ENCODE results near the gene COL5A1.

The COL5A1 gene

DNA sequence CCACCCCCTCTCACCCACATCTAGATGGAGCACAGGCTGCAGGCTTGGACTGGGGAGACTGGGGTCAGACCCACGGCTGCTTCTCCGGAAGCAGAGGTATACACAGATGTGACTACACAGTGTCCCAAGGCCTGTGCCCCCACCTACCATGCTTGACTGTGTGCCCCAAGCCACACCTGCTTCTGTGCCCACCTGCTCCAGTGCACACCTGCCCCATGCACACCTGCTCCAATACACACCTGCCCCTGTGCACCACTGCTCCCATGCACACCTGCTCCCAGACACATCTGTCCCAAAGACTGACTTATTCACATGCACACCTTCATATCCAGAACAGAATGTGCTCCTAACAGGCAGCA, 5.5 kb upstream of the COL5A1 start:
- Histone ChIP-seq H3K9ac (ENCODE audit: low read length) (no peak overlapping the region), H3K4me2 (ENCODE audit: low read length) (no peak overlapping the region), H4K20me1 (ENCODE audit: insufficient read depth, low read length) (no peaks in the 10 kb centered on the region), H3K79me2 (ENCODE audit: low read length) (no peaks in the 10 kb centered on the region), H3K9me3 (ENCODE audit: insufficient read depth, low read length) (no peaks in the 10 kb centered on the region), H3K4me3 (ENCODE audit: low read length) (no peak overlapping the region), H3K27me3 (ENCODE audit: low read depth, low read length) (no peaks in the 10 kb centered on the region), H3K27ac (ENCODE audit: low read length) (no peak overlapping the region), H3K4me1 (ENCODE audit: low read length) (no peaks in the 10 kb centered on the region), H3K36me3 (replicated peaks; ENCODE audit: low read depth, low read length) (no peaks in the 10 kb centered on the region), H2AFZ (ENCODE audit: low read depth, low read length) (no peak overlapping the region)
- TF ChIP-seq CTCF (IDR thresholded peaks at IDR 0.05; ENCODE audit: low read depth, low read length): no peak
- TF ChIP-seq EZH2phosphoT487 (IDR thresholded peaks at IDR 0.05; ENCODE audit: low read depth): no peak

GRCh38 chr9:134637241-134637640, 4.4 kb upstream of the COL5A1 start:
- no peak overlapping the region for H3K9ac ChIP-seq (ENCODE audit: low read length)
- no peaks in the 10 kb centered on the region for H3K27me3 ChIP-seq (ENCODE audit: low read depth, low read length)
- no peaks in the 10 kb centered on the region for H3K79me2 ChIP-seq (ENCODE audit: low read length)
- no peaks in the 10 kb centered on the region for H3K9me3 ChIP-seq (ENCODE audit: insufficient read depth, low read length)
- H3K4me3 ChIP-seq (ENCODE audit: low read length): no peak overlapping the region
- TF ChIP-seq EZH2phosphoT487 (IDR thresholded peaks at IDR 0.05; ENCODE audit: low read depth): no peak
- TF ChIP-seq CTCF (IDR thresholded peaks at IDR 0.05; ENCODE audit: low read depth, low read length): no peak
- H3K4me2 ChIP-seq (ENCODE audit: low read length): no peak overlapping the region
- no peaks in the 10 kb centered on the region for H3K4me1 ChIP-seq (ENCODE audit: low read length)
- H3K36me3 ChIP-seq (replicated peaks; ENCODE audit: low read depth, low read length): no peaks in the 10 kb centered on the region
- H3K27ac ChIP-seq (ENCODE audit: low read length): no peak overlapping the region
- H2AFZ ChIP-seq (ENCODE audit: low read depth, low read length): no peak overlapping the region
- H4K20me1 ChIP-seq (ENCODE audit: insufficient read depth, low read length): no peaks in the 10 kb centered on the region

DNA sequence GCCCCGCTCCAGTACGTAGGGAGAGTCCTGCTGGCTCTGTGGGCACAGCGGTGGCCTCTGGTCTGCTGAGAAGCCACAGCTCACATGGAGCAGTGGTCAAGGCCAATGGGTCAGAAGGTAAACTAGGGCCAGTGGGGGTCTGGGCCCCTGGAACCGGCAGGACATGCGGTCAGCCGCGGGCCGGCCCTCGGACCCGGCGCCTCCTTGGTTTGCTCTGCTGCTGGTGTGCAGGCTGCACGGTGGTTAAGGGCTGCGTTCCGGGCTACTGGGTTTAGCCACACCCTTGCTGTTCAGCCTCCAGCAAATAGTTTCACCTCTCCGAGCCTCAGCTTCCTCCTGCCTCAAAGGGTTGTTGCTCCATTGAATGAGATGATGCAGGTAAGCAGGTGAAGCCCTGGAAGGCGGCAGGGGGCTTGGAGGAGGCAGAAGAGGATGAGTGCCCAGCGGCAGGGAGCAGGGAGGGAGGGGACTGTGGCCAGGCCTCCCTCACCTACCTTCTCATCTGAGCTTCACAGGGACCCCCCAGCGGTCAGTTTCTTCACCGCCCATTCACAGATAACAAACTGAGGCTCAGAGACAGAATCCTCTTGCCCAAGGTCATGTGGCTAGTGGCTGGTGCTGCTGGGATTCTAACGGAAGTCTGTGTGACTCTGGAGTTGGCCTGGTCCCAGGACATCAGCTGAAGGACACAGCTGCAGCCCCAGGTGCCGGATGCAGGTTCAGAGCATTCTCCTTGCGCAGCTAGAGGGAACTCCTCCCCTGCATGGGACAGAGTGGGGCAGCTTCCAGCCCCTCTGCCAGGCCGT, 3.7 kb upstream of the COL5A1 start:
- Histone ChIP-seq H4K20me1 (ENCODE audit: insufficient read depth, low read length) (no peaks in the 10 kb centered on the region), H3K36me3 (replicated peaks; ENCODE audit: low read depth, low read length) (no peaks in the 10 kb centered on the region), H3K4me1 (ENCODE audit: low read length) (no peaks in the 10 kb centered on the region), H3K4me3 (ENCODE audit: low read length) (no peak overlapping the region), H2AFZ (ENCODE audit: low read depth, low read length) (no peak overlapping the region), H3K27ac (ENCODE audit: low read length) (no peak overlapping the region), H3K9ac (ENCODE audit: low read length) (no peak overlapping the region), H3K79me2 (ENCODE audit: low read length) (no peaks in the 10 kb centered on the region), H3K9me3 (ENCODE audit: insufficient read depth, low read length) (no peaks in the 10 kb centered on the region), H3K27me3 (ENCODE audit: low read depth, low read length) (no peaks in the 10 kb centered on the region), H3K4me2 (ENCODE audit: low read length) (no peak overlapping the region)
- TF ChIP-seq CTCF (IDR thresholded peaks at IDR 0.05; ENCODE audit: low read depth, low read length): no peak
- no peak for TF ChIP-seq EZH2phosphoT487 (IDR thresholded peaks at IDR 0.05; ENCODE audit: low read depth)

GRCh38 chr9:134638502-134639090, 3.0 kb upstream of the COL5A1 start:
- no peak overlapping the region for H2AFZ ChIP-seq (ENCODE audit: low read depth, low read length)
- no peaks in the 10 kb centered on the region for H4K20me1 ChIP-seq (ENCODE audit: insufficient read depth, low read length)
- no peaks in the 10 kb centered on the region for H3K36me3 ChIP-seq (replicated peaks; ENCODE audit: low read depth, low read length)
- no peaks in the 10 kb centered on the region for H3K4me1 ChIP-seq (ENCODE audit: low read length)
- no peaks in the 10 kb centered on the region for H3K27me3 ChIP-seq (ENCODE audit: low read depth, low read length)
- no peak for TF ChIP-seq EZH2phosphoT487 (IDR thresholded peaks at IDR 0.05; ENCODE audit: low read depth)
- no peak for TF ChIP-seq CTCF (IDR thresholded peaks at IDR 0.05; ENCODE audit: low read depth, low read length)
- no peak overlapping the region for H3K27ac ChIP-seq (ENCODE audit: low read length)
- H3K9ac ChIP-seq (ENCODE audit: low read length): no peak overlapping the region
- H3K9me3 ChIP-seq (ENCODE audit: insufficient read depth, low read length): no peaks in the 10 kb centered on the region
- no peaks in the 10 kb centered on the region for H3K79me2 ChIP-seq (ENCODE audit: low read length)
- no peak overlapping the region for H3K4me3 ChIP-seq (ENCODE audit: low read length)
- no peak overlapping the region for H3K4me2 ChIP-seq (ENCODE audit: low read length)
